ENCODE data around the gene OXER1.

DNA sequence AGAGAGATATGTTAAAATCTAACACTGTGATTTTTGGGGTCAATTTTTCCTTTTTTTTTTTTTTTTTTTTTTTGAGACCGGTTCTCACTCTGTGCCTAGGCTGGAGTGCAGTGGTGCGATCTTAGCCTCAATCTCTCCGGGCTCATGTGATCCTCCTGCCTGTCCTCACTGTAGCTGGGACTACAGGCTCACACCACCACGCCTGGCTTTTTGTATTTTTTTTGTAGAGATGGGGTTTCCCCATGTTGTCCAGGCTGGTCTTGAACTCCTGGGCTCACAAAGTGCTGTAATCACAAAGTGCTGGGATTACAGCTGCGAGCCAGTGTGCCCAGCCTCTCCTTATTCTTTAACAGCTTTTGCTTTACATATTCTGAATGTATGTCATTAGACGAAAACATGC is 31.3 kb upstream of the OXER1 start:
- TF ChIP-seq POLR2A (IDR thresholded peaks at IDR 0.05): no peak
- TF ChIP-seq CTCF (IDR thresholded peaks at IDR 0.05): no peak

Data from thyroid gland (tissue), 4 donors.